Stomach (tissue), 9 donors: ENCODE measurements around the gene NT5C2. TPM values are rescaled to one million over a fixed set of nuclear protein-coding genes. Genes with fewer than 3 reads are reported as not detected.

Source experiments
- DNase-seq, 2 donors: peaks; one replicate each; pipeline versions ENCODE4 v3.0.0 to v3.0.0-alpha.2; 2013 to 2019
- H3K27ac ChIP-seq, 5 donors: fragments of 200-600 bp in 4 of 5; sonication (generic) in 4 of 5; one replicate each; pipeline ENCODE4 v1.5.1; 2013 to 2019; ENCODE audit warnings: mild to moderate bottlenecking in 1 of 5, moderate library complexity in 1 of 5
- H3K27me3 ChIP-seq, 3 donors: fragments of 200-600 bp; sonication (generic); one replicate each; pipeline ENCODE4 v1.5.1; 2017 to 2019; ENCODE audit warnings: mixed run types in 1 of 3
- H3K36me3 ChIP-seq, 4 donors: fragments of 200-600 bp; sonication (generic); 1 replicate in 3 of 4; 2 replicates in 1 of 4; pipeline ENCODE4 v1.5.1; 2016 to 2019
- H3K4me1 ChIP-seq, 4 donors: fragments of 200-600 bp; sonication (generic); one replicate each; pipeline ENCODE4 v1.5.1; 2016 to 2019
- H3K4me3 ChIP-seq, 4 donors: fragments of 200-600 bp; sonication (generic) in 3 of 4; one replicate each; pipeline ENCODE4 v1.5.1; 2016 to 2019; ENCODE audit warnings: mild to moderate bottlenecking in 1 of 4
- H3K9me3 ChIP-seq, 4 donors: fragments of 200-600 bp; sonication (generic); one replicate each; pipeline ENCODE4 v1.5.1; 2016 to 2019
- EP300 ChIP-seq: sonication (generic); formaldehyde crosslinking; IDR thresholded peaks from one replicate; pipeline ENCODE4 v1.6.1; 2017; ENCODE audit warnings: antibody characterized with exemption
- POLR2A ChIP-seq, 4 donors: fragments of 450-650 bp; IDR thresholded peaks; one replicate each; pipeline ENCODE4 v1.6.1; 2016; ENCODE audit warnings: antibody characterized with exemption in 4 of 4, control low read depth in 2 of 4, mild to moderate bottlenecking in 1 of 4, moderate library complexity in 1 of 4
- POLR2AphosphoS5 ChIP-seq, 3 donors: sonication (generic); formaldehyde crosslinking; IDR thresholded peaks; one replicate each; pipeline ENCODE4 v1.6.1; 2016; ENCODE audit warnings: antibody characterized with exemption in 3 of 3
- WGBS, 5 donors: extraction: QIAGEN DNeasy Blood & Tissue Kit in 3 of 5; methylation state at CpG; one replicate each; pipeline versions ENCODE4 v1.1.5 to v1.1.7; 2013 to 2018; 5-methylcytosine and 5-hydroxymethylcytosine counted together
- intact Hi-C: fragments of 100-400 bp; cut with DNase I; formaldehyde crosslinking; loops from one replicate; pipeline ENCODE4 v1.15.1; 2023; ENCODE audit warnings: low total_unique reads
- polyA plus RNA-seq, 3 donors: library from polyadenylated mRNA; stranded (reverse); fragments of 200-250 nt; gene quantifications; one replicate each; pipeline ENCODE4 v1.2.3, GENCODE V29; 2013
- total RNA-seq, 5 donors: library from RNA; depleted of rRNA; stranded (reverse); fragments of >200 nt; gene quantifications; one replicate each; pipeline versions ENCODE4 v1.1.0 to v1.2.3, GENCODE V29; 2014 to 2016
- TF ChIP-seq, protein P1 (sequence below), 7 experiments: fragments of 450-650 bp in 4 of 7; fragments of 200-600 bp in 3 of 7; sonication (generic) in 3 of 7; IDR thresholded peaks; one replicate each; pipeline ENCODE4 v1.5.1; 2016 to 2019; ENCODE audit warnings: antibody characterized with exemption in 7 of 7, control low read depth in 2 of 7, mild to moderate bottlenecking in 1 of 7
- donor health status: healthy with polysubstance abuse.
- donor health status: Bipolar disorder and iron deficiency.
- donor health status: healthy.

The NT5C2 gene
- total and polyA plus RNA-seq, 8 donors: 20.0 to 176 (median 35.6) TPM

- no peak for DNase-seq
- Histone ChIP-seq H3K36me3 (no peaks in the 10 kb centered on the region), H3K27ac (no peak overlapping the region), H3K27me3 (no peaks in the 10 kb centered on the region), H3K4me1 (peaks cover 0 to 22% (median 3%) of the 10 kb centered on the region in 4 donors), H3K9me3 (no peaks in the 10 kb centered on the region), H3K4me3 (no peak overlapping the region)
- TF ChIP-seq EP300 (no peak), POLR2A (IDR thresholded peaks at IDR 0.05) (no peak), POLR2AphosphoS5 (IDR thresholded peaks at IDR 0.05) (no peak)
- TF ChIP-seq, protein P1, sequence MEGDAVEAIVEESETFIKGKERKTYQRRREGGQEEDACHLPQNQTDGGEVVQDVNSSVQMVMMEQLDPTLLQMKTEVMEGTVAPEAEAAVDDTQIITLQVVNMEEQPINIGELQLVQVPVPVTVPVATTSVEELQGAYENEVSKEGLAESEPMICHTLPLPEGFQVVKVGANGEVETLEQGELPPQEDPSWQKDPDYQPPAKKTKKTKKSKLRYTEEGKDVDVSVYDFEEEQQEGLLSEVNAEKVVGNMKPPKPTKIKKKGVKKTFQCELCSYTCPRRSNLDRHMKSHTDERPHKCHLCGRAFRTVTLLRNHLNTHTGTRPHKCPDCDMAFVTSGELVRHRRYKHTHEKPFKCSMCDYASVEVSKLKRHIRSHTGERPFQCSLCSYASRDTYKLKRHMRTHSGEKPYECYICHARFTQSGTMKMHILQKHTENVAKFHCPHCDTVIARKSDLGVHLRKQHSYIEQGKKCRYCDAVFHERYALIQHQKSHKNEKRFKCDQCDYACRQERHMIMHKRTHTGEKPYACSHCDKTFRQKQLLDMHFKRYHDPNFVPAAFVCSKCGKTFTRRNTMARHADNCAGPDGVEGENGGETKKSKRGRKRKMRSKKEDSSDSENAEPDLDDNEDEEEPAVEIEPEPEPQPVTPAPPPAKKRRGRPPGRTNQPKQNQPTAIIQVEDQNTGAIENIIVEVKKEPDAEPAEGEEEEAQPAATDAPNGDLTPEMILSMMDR (IDR thresholded peaks at IDR 0.05): no peak
- intact Hi-C loops: no loop called here
- 82 to 90% (median 87%) methylated on average over 4 of the region's 4 CpGs for WGBS, 5 donors
Measured at GRCh38 chr10:103040418-103040817, 152.7 kb downstream of the NT5C2 start.

GRCh38 chr10:103038570-103038969 is 154.5 kb downstream of the NT5C2 start:
- H3K4me1 ChIP-seq: peaks cover 0 to 11% (median 2%) of the 10 kb centered on the region in 4 donors
- TF ChIP-seq EP300: no peak
- no peak for TF ChIP-seq POLR2AphosphoS5 (IDR thresholded peaks at IDR 0.05)
- no peak for TF ChIP-seq POLR2A (IDR thresholded peaks at IDR 0.05)
- TF ChIP-seq, protein P1 (IDR thresholded peaks at IDR 0.05): no peak
- no peak overlapping the region for H3K27ac ChIP-seq
- DNase-seq: no peak
- H3K27me3 ChIP-seq: no peaks in the 10 kb centered on the region
- intact Hi-C loops: no loop called here
- H3K9me3 ChIP-seq: no peaks in the 10 kb centered on the region
- H3K36me3 ChIP-seq: no peaks in the 10 kb centered on the region
- H3K4me3 ChIP-seq: no peak overlapping the region
- WGBS, 5 donors: 72 to 92% (median 82%) methylated on average over 2 of the region's 2 CpGs

Other genes starting within 250 kb of the NT5C2 start
- not detected for gene RPEL1, start 52.6 kb upstream of the NT5C2 start, total RNA-seq
- not detected for gene RPEL1, start 52.6 kb upstream of the NT5C2 start, polyA plus RNA-seq
- 1 to 10 TPM in 1 of 5 donors, under 1 TPM in 2, not detected in 2; 0.29 to 1.8 (median 0.72) TPM for gene INA, start 83.9 kb upstream of the NT5C2 start, total RNA-seq
- gene INA, start 83.9 kb upstream of the NT5C2 start, polyA plus RNA-seq: 1 to 10 TPM in 2 of 3 donors, under 1 TPM in 1; 0.92 to 1.4 (median 1.2) TPM
- 10 to 100 TPM in 4 of 5 donors, not detected in 1; 13.2 to 51.0 (median 29.8) TPM for gene PCGF6, start 157.9 kb upstream of the NT5C2 start, total RNA-seq
- 1 to 10 TPM; 5.6 to 7.3 (median 6.2) TPM for gene PCGF6, start 157.9 kb upstream of the NT5C2 start, polyA plus RNA-seq
- gene TAF5, start 174.7 kb upstream of the NT5C2 start, total RNA-seq: 10 to 100 TPM in 1 of 5 donors, 1 to 10 TPM in 3, not detected in 1; 1.3 to 15.6 (median 5.1) TPM
- gene TAF5, start 174.7 kb upstream of the NT5C2 start, polyA plus RNA-seq: 1 to 10 TPM in 2 of 3 donors, under 1 TPM in 1; 0.92 to 1.8 (median 1.4) TPM
- 100 to 1,000 TPM in 4 of 5 donors, 10 to 100 TPM in 1; 26.4 to 550 (median 195) TPM for gene ATP5MK, start 203.2 kb upstream of the NT5C2 start, total RNA-seq
- gene ATP5MK, start 203.2 kb upstream of the NT5C2 start, polyA plus RNA-seq: 1,000 to 10,000 TPM in 2 of 3 donors, 100 to 1,000 TPM in 1; 891 to 1,448 (median 1,292) TPM
- 10 to 100 TPM in 4 of 5 donors, 1 to 10 TPM in 1; 2.3 to 28.0 (median 17.9) TPM for gene PDCD11, start 203.4 kb upstream of the NT5C2 start, total RNA-seq
- gene PDCD11, start 203.4 kb upstream of the NT5C2 start, polyA plus RNA-seq: 10 to 100 TPM in 2 of 3 donors, 1 to 10 TPM in 1; 9.5 to 11.7 (median 10.5) TPM